ENCODE results near the gene THSD4. TPM values are rescaled to one million over a fixed set of nuclear protein-coding genes. Genes with fewer than 3 reads are reported as not detected.

Gene THSD4
- total RNA-seq, 2 donors from 2014 or later: 71.2 to 150 TPM

DNA sequence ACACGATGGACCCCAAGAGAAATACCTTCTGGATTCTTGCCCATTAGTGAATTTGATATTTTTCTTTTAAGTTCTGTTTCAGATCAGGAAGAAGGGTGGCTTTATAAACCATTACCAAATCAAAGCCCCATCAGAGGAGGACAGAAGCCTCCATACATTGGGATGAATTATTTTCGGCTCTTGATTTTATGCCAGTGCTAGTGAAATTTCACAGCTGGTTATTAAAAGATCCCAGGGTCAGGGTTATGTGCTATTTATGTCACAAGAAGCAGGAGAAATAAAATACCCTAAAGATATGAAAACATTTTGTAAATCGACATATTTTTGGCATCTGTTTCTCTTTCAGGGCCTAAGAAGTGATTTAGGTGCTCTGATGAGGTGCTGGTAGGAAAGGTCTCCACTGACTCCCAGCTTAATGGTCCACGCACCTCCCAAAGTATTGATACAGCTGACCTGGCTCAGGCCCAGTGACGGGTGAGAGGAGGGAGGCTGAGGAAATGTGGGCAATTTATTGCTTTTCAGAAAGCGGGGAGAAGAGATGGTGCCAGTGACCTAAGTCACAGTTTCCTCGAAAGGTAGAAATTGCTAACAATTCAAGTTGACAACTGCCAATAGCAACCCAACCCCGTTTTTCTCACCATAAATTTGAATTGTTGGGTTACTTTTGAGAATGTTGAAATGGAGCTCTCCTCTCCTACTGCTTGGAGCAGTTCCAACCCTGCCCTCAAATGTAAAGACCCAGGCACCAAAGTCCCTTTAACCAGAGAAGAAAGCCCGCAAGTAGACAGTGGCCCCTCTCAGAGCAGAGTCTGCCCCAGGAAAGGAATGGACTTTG, 379.5 kb downstream of the THSD4 start:
- no peak for ATAC-seq (ENCODE audit: insufficient number of reproducible peaks, low FRiP score, low read depth)
- Histone ChIP-seq H3K27me3 (replicated peaks; ENCODE audit: insufficient read depth) (no peaks in the 10 kb centered on the region), H3K4me3 (no peak overlapping the region), H3K27ac (no peak overlapping the region), H3K4me1 (ENCODE audit: control insufficient read depth in 1 of 2, low read depth in 2 of 2) (peaks cover 0 to 11% of the 10 kb centered on the region in 2 donors), H3K36me3 (no peaks in the 10 kb centered on the region), H3K9me3 (no peaks in the 10 kb centered on the region)
- TF ChIP-seq, protein P1, sequence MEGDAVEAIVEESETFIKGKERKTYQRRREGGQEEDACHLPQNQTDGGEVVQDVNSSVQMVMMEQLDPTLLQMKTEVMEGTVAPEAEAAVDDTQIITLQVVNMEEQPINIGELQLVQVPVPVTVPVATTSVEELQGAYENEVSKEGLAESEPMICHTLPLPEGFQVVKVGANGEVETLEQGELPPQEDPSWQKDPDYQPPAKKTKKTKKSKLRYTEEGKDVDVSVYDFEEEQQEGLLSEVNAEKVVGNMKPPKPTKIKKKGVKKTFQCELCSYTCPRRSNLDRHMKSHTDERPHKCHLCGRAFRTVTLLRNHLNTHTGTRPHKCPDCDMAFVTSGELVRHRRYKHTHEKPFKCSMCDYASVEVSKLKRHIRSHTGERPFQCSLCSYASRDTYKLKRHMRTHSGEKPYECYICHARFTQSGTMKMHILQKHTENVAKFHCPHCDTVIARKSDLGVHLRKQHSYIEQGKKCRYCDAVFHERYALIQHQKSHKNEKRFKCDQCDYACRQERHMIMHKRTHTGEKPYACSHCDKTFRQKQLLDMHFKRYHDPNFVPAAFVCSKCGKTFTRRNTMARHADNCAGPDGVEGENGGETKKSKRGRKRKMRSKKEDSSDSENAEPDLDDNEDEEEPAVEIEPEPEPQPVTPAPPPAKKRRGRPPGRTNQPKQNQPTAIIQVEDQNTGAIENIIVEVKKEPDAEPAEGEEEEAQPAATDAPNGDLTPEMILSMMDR (IDR thresholded peaks at IDR 0.05): no peak
- DNase-seq (ENCODE audit: low spot score): no peak

DNA sequence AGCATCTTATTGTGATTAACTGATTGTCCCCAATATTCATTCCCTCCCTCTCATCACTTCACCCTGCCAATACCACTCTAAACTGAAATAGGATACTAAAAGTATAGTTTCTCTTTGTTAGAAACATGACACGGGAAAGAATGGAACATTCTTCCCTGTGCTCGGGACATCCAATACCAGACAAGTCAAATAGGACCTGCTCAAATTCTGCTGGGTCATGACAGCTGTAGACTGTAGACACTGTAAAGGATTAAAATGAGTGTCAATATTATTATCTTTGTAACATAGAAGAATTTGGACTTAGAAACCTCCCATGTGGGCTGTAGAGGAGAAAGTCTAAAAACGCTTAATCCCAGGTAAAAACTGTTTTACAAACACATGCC, 380.1 kb downstream of the THSD4 start:
- TF ChIP-seq, protein P1 (IDR thresholded peaks at IDR 0.05): no peak

DNA sequence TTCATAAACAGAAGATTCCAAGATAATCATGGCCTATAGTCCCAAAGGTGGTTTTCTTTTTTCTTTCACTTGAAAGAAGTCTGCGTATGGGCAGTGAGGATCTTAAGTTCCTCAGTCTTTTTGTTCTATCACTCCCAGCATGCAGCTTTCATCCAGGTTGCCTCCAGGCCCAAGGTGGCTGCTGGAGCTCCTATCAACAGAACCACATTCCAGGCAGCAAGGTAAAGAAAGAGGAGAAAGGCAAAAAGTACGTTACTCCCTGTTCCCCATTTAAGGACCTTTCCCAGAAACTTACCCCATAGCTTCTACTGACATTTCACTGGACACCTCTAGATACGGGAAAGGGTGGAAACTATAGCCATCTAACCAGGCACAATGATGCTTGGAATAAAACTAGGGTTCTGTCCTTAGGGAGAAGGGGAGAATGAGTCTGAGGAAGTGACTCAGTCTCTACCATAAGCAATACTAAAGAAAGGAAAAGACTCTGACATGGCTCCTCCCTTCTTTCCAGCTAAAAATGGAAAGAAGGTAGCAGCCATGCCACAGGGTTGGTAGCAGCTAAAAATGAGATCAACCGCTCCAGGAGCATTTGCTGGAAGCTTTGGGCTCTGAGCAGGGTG, 381.2 kb downstream of the THSD4 start:
- Histone ChIP-seq H3K4me1 (ENCODE audit: control insufficient read depth in 1 of 2, low read depth in 2 of 2) (peaks cover 2 to 15% of the 10 kb centered on the region in 2 donors), H3K36me3 (no peaks in the 10 kb centered on the region), H3K27ac (peak overlapping the region in 1 of 2 donors; percentile 20), H3K4me3 (no peak overlapping the region), H3K27me3 (replicated peaks; ENCODE audit: insufficient read depth) (no peaks in the 10 kb centered on the region), H3K9me3 (no peaks in the 10 kb centered on the region)
- ATAC-seq (ENCODE audit: insufficient number of reproducible peaks, low FRiP score, low read depth) (no peak), DNase-seq (ENCODE audit: low spot score) (no peak)
- TF ChIP-seq, protein P1 (IDR thresholded peaks at IDR 0.05): no peak

More for the DNA sequence above, 380.1 kb downstream of the THSD4 start:
- Histone ChIP-seq H3K4me3 (no peak overlapping the region), H3K4me1 (ENCODE audit: control insufficient read depth in 1 of 2, low read depth in 2 of 2) (peaks cover 0 to 11% of the 10 kb centered on the region in 2 donors), H3K36me3 (no peaks in the 10 kb centered on the region), H3K27ac (no peak overlapping the region), H3K9me3 (no peaks in the 10 kb centered on the region), H3K27me3 (replicated peaks; ENCODE audit: insufficient read depth) (no peaks in the 10 kb centered on the region)
- ATAC-seq (ENCODE audit: insufficient number of reproducible peaks, low FRiP score, low read depth) (no peak), DNase-seq (ENCODE audit: low spot score) (no peak)

DNA sequence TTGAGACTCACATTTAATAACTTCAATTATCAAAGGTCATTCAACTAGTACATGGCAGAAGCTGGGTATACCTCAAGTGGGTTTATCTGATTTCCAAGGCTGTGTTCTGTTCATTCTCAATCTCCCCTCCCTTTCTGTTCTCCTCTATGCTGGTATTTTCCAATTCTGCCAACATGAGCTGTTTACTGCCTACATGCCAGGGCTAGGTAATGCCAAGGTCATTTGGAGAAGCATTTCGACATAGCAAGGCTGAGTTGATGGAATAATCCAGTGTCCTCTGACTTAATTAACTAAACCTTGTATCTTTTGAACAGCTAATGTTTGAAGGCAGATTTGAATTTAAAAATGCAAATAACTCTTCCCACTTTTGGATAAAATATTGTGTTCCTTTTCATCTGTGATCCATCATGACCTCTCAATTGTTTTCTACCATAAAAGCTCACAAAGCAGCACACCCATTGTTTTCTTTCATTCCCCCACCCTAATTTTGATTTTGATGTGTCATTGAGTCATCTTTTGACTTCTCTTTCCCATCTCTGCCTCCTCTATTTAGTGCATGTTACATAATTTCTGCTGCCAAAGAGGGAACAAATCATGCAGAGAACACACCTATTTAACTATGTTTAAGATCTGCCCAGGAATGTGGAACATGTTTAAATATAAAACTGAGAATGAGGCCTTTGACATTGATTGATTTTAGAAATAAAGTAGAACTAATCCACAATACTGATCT, 386.2 kb downstream of the THSD4 start:
- Histone ChIP-seq H3K9me3 (no peaks in the 10 kb centered on the region), H3K4me1 (ENCODE audit: control insufficient read depth in 1 of 2, low read depth in 2 of 2) (peaks cover 7 to 29% of the 10 kb centered on the region in 2 donors), H3K27me3 (replicated peaks; ENCODE audit: insufficient read depth) (no peaks in the 10 kb centered on the region), H3K27ac (no peak overlapping the region), H3K4me3 (no peak overlapping the region), H3K36me3 (no peaks in the 10 kb centered on the region)
- ATAC-seq (ENCODE audit: insufficient number of reproducible peaks, low FRiP score, low read depth): no peak
- TF ChIP-seq, protein P1 (IDR thresholded peaks at IDR 0.05): no peak
- no peak for DNase-seq (ENCODE audit: low spot score)

DNA sequence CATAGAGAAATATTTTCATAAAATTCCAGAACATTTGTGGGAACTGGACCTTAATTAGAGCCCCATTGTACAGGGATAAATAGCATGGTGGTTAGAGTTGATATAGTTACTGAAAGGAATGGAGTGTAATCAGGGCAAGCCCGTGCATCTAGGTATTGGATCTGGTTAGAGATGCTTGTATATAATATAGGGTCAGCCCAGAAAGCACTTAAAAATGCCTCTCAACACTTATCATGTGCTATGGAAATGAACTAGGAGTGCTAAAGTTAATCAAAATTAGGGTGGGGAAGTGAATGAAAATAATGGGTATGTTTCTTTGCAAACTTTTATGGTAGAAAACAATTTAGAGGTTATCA, 386.8 kb downstream of the THSD4 start:
- DNase-seq (ENCODE audit: low spot score) (no peak), ATAC-seq (ENCODE audit: insufficient number of reproducible peaks, low FRiP score, low read depth) (no peak)
- Histone ChIP-seq H3K36me3 (no peaks in the 10 kb centered on the region), H3K4me3 (no peak overlapping the region), H3K27ac (no peak overlapping the region), H3K9me3 (no peaks in the 10 kb centered on the region), H3K27me3 (replicated peaks; ENCODE audit: insufficient read depth) (no peaks in the 10 kb centered on the region), H3K4me1 (ENCODE audit: control insufficient read depth in 1 of 2, low read depth in 2 of 2) (peaks cover 7 to 27% of the 10 kb centered on the region in 2 donors)
- TF ChIP-seq, protein P1 (IDR thresholded peaks at IDR 0.05): no peak

Measured in thoracic aorta (tissue), 2 donors.